ENCODE data around the gene CAMTA1.

The CAMTA1 gene

GRCh38 chr1:7811476-7811875, 1026.2 kb downstream of the CAMTA1 start:
- no peak for DNase-seq (ENCODE audit: low read depth, low spot score)

- no peak for DNase-seq (ENCODE audit: low read depth, low spot score)
These were observed 1028.6 kb downstream of the CAMTA1 start for GRCh38 chr1:7813677-7814373.

Measured in smooth muscle cell of the brain vasculature (primary cell).